Ovary (tissue), 3 donors: ENCODE measurements around the gene CD300A.

ENCODE experiments used
- POLR2A ChIP-seq: fragments of 450-650 bp; IDR thresholded peaks from one replicate; pipeline ENCODE4 v1.6.1; 2017; ENCODE audit warnings: antibody characterized with exemption, mild to moderate bottlenecking, moderate library complexity
- TF ChIP-seq, protein P1 (sequence below), 3 donors: fragments of 450-650 bp in 2 of 3; fragments of 200-600 bp in 1 of 3; IDR thresholded peaks; one replicate each; pipeline versions ENCODE4 v1.5.1 to v1.8.0; 2016 to 2022; ENCODE audit warnings: antibody characterized with exemption in 3 of 3, mild to moderate bottlenecking in 1 of 3
- donor health status: DM: no; HTN: no; CAD: no.

DNA sequence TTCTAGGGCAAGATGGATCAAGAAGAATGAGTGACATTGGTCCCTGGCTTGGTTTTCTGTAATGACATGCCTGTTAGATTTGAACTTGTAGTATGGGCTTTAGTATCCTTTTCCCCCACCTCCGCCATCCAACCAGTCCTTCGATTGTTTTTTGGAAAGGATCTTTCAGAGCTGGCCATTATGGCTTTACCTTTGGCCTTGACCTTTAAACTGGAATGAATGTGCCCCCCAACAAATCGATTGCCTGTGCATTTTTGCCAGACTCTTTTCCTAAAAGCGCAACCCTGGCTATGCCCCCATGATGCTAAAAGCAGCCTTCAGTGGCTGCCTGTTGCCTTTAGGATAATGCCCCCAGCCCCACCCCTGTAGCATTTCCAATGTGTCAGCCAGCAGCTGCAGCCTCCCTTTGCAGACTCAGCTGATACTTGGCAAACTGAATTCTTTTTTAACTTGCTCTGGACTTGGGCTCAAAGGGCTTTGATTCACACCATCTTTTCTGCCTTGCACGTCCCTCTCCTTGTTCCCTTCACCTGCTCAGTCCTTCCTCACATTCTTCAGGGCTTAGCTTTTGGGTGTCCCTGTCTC is 30.6 kb upstream of the CD300A start:
- no peak for TF ChIP-seq POLR2A
- TF ChIP-seq, protein P1, sequence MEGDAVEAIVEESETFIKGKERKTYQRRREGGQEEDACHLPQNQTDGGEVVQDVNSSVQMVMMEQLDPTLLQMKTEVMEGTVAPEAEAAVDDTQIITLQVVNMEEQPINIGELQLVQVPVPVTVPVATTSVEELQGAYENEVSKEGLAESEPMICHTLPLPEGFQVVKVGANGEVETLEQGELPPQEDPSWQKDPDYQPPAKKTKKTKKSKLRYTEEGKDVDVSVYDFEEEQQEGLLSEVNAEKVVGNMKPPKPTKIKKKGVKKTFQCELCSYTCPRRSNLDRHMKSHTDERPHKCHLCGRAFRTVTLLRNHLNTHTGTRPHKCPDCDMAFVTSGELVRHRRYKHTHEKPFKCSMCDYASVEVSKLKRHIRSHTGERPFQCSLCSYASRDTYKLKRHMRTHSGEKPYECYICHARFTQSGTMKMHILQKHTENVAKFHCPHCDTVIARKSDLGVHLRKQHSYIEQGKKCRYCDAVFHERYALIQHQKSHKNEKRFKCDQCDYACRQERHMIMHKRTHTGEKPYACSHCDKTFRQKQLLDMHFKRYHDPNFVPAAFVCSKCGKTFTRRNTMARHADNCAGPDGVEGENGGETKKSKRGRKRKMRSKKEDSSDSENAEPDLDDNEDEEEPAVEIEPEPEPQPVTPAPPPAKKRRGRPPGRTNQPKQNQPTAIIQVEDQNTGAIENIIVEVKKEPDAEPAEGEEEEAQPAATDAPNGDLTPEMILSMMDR (IDR thresholded peaks at IDR 0.05), result no peak
